Natural killer cell (primary cell): ENCODE measurements around the gene TSHZ1. TPM values are rescaled to one million over a fixed set of nuclear protein-coding genes. Genes with fewer than 3 reads are reported as not detected.

Experiments
- ATAC-seq, 3 donors: fragments of 150-1000 bp in 2 of 3; fragments of 200-7000 bp in 1 of 3; cut with Tn5 transposase; 1 replicate in 1 of 3; 2 replicates in 2 of 3; pipeline ENCODE4 v1.10.0; 2021; ENCODE audit warnings: mild to moderate bottlenecking in 2 of 3, moderate library complexity in 2 of 3
- DNase-seq, 2 donors: peaks; one replicate each; pipeline versions ENCODE4 v3.0.0 to v3.0.0-alpha.2; 2013 to 2021; ENCODE audit warnings: mixed read lengths in 1 of 2
- H3K27ac ChIP-seq: one replicate; pipeline ENCODE4 v1.5.1; 2013; ENCODE audit warnings: mild to moderate bottlenecking, low read length
- H3K27me3 ChIP-seq: one replicate; pipeline ENCODE4 v1.6.1; 2013; ENCODE audit warnings: low read length; ENCODE audit not compliant: control insufficient read depth, insufficient read depth
- H3K36me3 ChIP-seq: one replicate; pipeline ENCODE4 v1.6.1; 2013; ENCODE audit warnings: low read length; ENCODE audit not compliant: control insufficient read depth, insufficient read depth
- H3K4me1 ChIP-seq: one replicate; pipeline ENCODE4 v1.6.1; 2013; ENCODE audit warnings: low read length; ENCODE audit not compliant: control insufficient read depth, insufficient read depth
- H3K4me3 ChIP-seq: one replicate; pipeline ENCODE4 v1.5.1; 2013; ENCODE audit warnings: low read length
- H3K9me3 ChIP-seq: one replicate; pipeline ENCODE4 v1.6.1; 2013; ENCODE audit warnings: low read length; ENCODE audit not compliant: control insufficient read depth, insufficient read depth
- H3K27ac Mint-ChIP-seq, 2 donors: one replicate each; pipeline ENCODE4 v1.8.0; 2022; ENCODE audit warnings: mild to moderate bottlenecking in 2 of 2, mixed read lengths in 2 of 2, moderate library complexity in 1 of 2
- H3K27me3 Mint-ChIP-seq, 2 donors: one replicate each; pipeline ENCODE4 v1.8.0; 2022; ENCODE audit warnings: low read depth in 2 of 2, mixed read lengths in 2 of 2
- H3K36me3 Mint-ChIP-seq: one replicate; pipeline ENCODE4 v1.8.0; 2022; ENCODE audit warnings: mixed read lengths
- H3K4me1 Mint-ChIP-seq, 2 donors: one replicate each; pipeline ENCODE4 v1.8.0; 2022; ENCODE audit warnings: mixed read lengths in 2 of 2
- H3K4me3 Mint-ChIP-seq: one replicate; pipeline ENCODE4 v1.8.0; 2022; ENCODE audit warnings: mild to moderate bottlenecking, moderate library complexity, mixed read lengths
- H3K9me3 Mint-ChIP-seq, 2 donors: one replicate each; pipeline ENCODE4 v1.8.0; 2022; ENCODE audit warnings: mixed read lengths in 2 of 2
- CTCF ChIP-seq: fragments of 200-600 bp; IDR thresholded peaks from one replicate; pipeline ENCODE4 v1.8.0; 2022; ENCODE audit warnings: antibody characterized with exemption
- WGBS: methylation state at CpG from one replicate; pipeline ENCODE4 v1.1.7; 2013; ENCODE audit warnings: missing lambda C conversion rate; ENCODE audit not compliant: insufficient coverage; 5-methylcytosine and 5-hydroxymethylcytosine counted together
- intact Hi-C: fragments of 100-400 bp; cut with micrococcal nuclease; formaldehyde crosslinking; loops from one replicate; pipeline ENCODE4 v1.14.2; 2022
- total RNA-seq, 4 donors: library from RNA; stranded (reverse); fragments of 120-200 nt in 1 of 4; gene quantifications; one replicate each; pipeline versions ENCODE4 v1.2.3 to v1.2.4, GENCODE V29; 2013 to 2022

The TSHZ1 gene
- total RNA-seq, 3 donors from 2014 or later (not counting 1 experiment from before 2014, with no cell fraction given): 44.3 to 51.6 (median 44.8) TPM

- no peak for ATAC-seq
- no peak for TF ChIP-seq CTCF
- peak in 1 of 2 donors; percentile 56 for DNase-seq
- H3K4me1 ChIP-seq: peaks cover 42% of the 10 kb centered on the region
- no peaks in the 10 kb centered on the region for H3K36me3 ChIP-seq
- H3K27ac ChIP-seq: no peak overlapping the region
- H3K4me1 Mint-ChIP-seq: peaks cover 67 to 90% of the 10 kb centered on the region in 2 donors
- H3K36me3 Mint-ChIP-seq: no peaks in the 10 kb centered on the region
- H3K27me3 ChIP-seq: no peaks in the 10 kb centered on the region
- 96% methylated on average over 19 of the region's 19 CpGs for WGBS
- H3K9me3 ChIP-seq: peaks cover 3% of the 10 kb centered on the region
- peak overlapping the region; percentile 92 to 98 for H3K27ac Mint-ChIP-seq
- H3K27me3 Mint-ChIP-seq: no peaks in the 10 kb centered on the region
- H3K4me3 Mint-ChIP-seq: peak overlapping the region; percentile 0
- H3K4me3 ChIP-seq: no peak overlapping the region
- intact Hi-C loops: loop anchor here (5.0 kb wide), 1 partner anchor 247 kb away; no protein-coding TSS in a partner anchor
- no peaks in the 10 kb centered on the region for H3K9me3 Mint-ChIP-seq
Observed at GRCh38 chr18:75244351-75245313, 34.0 kb downstream of the TSHZ1 start.

- peaks cover 62 to 84% of the 10 kb centered on the region in 2 donors for H3K4me1 Mint-ChIP-seq
- ATAC-seq: no peak
- H3K36me3 ChIP-seq: no peaks in the 10 kb centered on the region
- peak overlapping the region; percentile 92 for H3K4me3 Mint-ChIP-seq
- H3K27ac ChIP-seq: peak overlapping the region; percentile 71
- peaks cover 47% of the 10 kb centered on the region for H3K4me1 ChIP-seq
- 65% methylated on average over 10 of the region's 10 CpGs for WGBS
- H3K4me3 ChIP-seq: peak overlapping the region; percentile 35
- no peaks in the 10 kb centered on the region for H3K27me3 Mint-ChIP-seq
- H3K9me3 ChIP-seq: peaks cover 8% of the 10 kb centered on the region
- peak overlapping the region; percentile 92 to 98 for H3K27ac Mint-ChIP-seq
- no peak for TF ChIP-seq CTCF
- intact Hi-C loops: loop anchor here (1.0 to 5.0 kb wide), 3 partner anchors 18 to 250 kb away; partner anchors contain the start of gene TSHZ1
- peaks cover 0 to 5% of the 10 kb centered on the region in 2 donors for H3K9me3 Mint-ChIP-seq
- H3K36me3 Mint-ChIP-seq: no peaks in the 10 kb centered on the region
- DNase-seq: peak in 1 of 2 donors; percentile 41
- no peaks in the 10 kb centered on the region for H3K27me3 ChIP-seq
Observed at GRCh38 chr18:75246721-75247610, 36.4 kb downstream of the TSHZ1 start.

- no peaks in the 10 kb centered on the region for H3K27me3 Mint-ChIP-seq
- peak overlapping the region; percentile 92 for H3K4me3 Mint-ChIP-seq
- Histone ChIP-seq H3K4me3 (peak overlapping the region; percentile 35), H3K27ac (peak overlapping the region; percentile 71), H3K9me3 (peaks cover 8% of the 10 kb centered on the region), H3K36me3 (no peaks in the 10 kb centered on the region), H3K4me1 (peaks cover 47% of the 10 kb centered on the region), H3K27me3 (no peaks in the 10 kb centered on the region)
- WGBS: 7% methylated on average over 2 of the region's 8 CpGs
- H3K27ac Mint-ChIP-seq: peak overlapping the region; percentile 92 to 98
- peaks cover 57 to 78% of the 10 kb centered on the region in 2 donors for H3K4me1 Mint-ChIP-seq
- H3K9me3 Mint-ChIP-seq: peaks cover 0 to 5% of the 10 kb centered on the region in 2 donors
- ATAC-seq (peak; percentile 22 to 42 (median 35)), DNase-seq (peak in 1 of 2 donors; percentile 69)
- intact Hi-C loops: loop anchor here (1.0 to 5.0 kb wide), 3 partner anchors 19 to 251 kb away; partner anchors contain the start of gene TSHZ1
- no peak for TF ChIP-seq CTCF
- H3K36me3 Mint-ChIP-seq: no peaks in the 10 kb centered on the region
Observed at GRCh38 chr18:75247611-75248421, 37.2 kb downstream of the TSHZ1 start.
